Prostate gland (tissue), 2 donors: Measurements from ENCODE around the gene FCGR3A.

Experiments used
- POLR2A ChIP-seq: fragments of 450-650 bp; IDR thresholded peaks from one replicate; pipeline ENCODE4 v1.6.1; 2016; ENCODE audit warnings: antibody characterized with exemption, mild to moderate bottlenecking
- POLR2AphosphoS5 ChIP-seq: sonication (generic); formaldehyde crosslinking; IDR thresholded peaks from one replicate; pipeline ENCODE4 v1.6.1; 2017; ENCODE audit warnings: antibody characterized with exemption
- TF ChIP-seq, protein P1 (sequence below), 4 experiments: fragments of 200-600 bp in 2 of 4; fragments of 450-650 bp in 2 of 4; sonication (generic) in 2 of 4; IDR thresholded peaks; 1 replicate in 3 of 4; 2 replicates in 1 of 4; pipeline ENCODE4 v1.5.1; 2016 to 2019; ENCODE audit warnings: antibody characterized with exemption in 4 of 4, mild to moderate bottlenecking in 2 of 4, moderate library complexity in 2 of 4

DNA sequence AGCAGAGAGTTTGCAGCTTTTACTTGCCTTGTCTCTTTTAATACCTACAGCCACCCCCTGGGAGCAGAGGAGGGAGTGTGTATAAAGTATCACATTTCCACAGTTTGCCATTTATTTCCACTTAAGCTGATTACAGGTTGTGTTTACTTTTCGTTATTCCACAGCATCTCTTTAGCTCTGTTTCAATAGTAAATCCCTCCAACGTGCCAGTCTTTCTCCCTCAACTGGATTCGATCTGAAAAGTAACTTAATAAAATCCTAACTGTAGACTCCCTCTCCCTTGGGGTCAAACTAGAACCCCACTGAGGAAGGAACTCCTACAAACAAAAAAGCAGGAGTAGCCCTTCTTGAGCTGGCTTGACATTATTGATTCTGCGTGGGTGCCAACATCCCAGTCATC is 47.4 kb downstream of the FCGR3A start:
- TF ChIP-seq, protein P1, sequence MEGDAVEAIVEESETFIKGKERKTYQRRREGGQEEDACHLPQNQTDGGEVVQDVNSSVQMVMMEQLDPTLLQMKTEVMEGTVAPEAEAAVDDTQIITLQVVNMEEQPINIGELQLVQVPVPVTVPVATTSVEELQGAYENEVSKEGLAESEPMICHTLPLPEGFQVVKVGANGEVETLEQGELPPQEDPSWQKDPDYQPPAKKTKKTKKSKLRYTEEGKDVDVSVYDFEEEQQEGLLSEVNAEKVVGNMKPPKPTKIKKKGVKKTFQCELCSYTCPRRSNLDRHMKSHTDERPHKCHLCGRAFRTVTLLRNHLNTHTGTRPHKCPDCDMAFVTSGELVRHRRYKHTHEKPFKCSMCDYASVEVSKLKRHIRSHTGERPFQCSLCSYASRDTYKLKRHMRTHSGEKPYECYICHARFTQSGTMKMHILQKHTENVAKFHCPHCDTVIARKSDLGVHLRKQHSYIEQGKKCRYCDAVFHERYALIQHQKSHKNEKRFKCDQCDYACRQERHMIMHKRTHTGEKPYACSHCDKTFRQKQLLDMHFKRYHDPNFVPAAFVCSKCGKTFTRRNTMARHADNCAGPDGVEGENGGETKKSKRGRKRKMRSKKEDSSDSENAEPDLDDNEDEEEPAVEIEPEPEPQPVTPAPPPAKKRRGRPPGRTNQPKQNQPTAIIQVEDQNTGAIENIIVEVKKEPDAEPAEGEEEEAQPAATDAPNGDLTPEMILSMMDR (IDR thresholded peaks at IDR 0.05), result no peak
- no peak for TF ChIP-seq POLR2A
- TF ChIP-seq POLR2AphosphoS5, result no peak
